Raji (cell line): ENCODE measurements around the gene UBE3D.

Experiments used
- POLR2A ChIP-seq: IDR thresholded peaks from 2 replicates; pipeline ENCODE4 v1.6.1; 2011; ENCODE audit warnings: low read depth, low read length, control low read depth; ENCODE audit not compliant: insufficient read depth

UBE3D gene

DNA sequence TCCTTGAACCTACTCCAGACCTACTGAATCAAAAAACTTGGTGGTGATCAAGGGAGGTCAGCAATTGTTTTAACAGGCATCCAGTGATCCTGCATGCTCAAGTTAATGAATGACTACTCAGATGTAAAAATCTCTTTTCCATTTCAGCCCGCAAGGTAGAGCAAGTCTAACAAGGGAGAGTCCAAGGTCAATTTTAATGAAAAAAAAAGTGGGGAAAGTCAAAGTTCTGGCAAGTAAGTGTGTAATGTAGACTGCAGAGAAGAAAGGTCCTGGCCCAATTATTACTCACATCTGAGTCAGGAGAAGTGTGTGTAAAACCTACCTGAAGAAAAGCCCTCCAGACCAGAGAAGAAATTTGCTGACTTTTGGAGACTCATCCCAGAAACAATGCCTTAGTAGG is 193.5 kb downstream of the UBE3D start:
- no peak for TF ChIP-seq POLR2A

DNA sequence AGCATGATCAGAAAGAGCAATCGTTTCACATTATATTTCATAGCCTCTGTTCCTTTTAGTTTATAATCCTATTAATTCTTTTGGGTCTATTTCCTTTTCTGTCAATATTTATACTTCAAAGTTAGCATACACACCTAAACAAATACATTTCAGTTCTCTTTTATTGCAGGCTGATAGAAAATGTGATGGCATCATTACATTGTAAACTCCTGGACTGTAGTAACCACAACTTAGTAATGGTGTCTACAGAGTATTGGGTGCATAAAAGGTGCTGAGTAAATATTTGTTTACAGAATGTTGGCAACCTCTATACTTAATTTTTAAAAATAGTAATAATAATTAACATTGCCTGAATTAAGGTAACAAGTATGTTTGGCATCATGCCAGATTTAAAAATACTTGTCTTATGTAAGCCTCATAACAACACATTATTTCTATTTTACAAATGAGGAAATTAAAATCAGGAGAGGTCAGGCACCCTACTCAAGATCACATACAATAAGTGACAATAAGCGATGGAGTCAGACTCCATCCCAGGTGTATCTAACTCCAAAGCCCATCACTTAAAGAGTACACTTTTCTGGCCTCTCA is 195.0 kb downstream of the UBE3D start:
- no peak for TF ChIP-seq POLR2A

DNA sequence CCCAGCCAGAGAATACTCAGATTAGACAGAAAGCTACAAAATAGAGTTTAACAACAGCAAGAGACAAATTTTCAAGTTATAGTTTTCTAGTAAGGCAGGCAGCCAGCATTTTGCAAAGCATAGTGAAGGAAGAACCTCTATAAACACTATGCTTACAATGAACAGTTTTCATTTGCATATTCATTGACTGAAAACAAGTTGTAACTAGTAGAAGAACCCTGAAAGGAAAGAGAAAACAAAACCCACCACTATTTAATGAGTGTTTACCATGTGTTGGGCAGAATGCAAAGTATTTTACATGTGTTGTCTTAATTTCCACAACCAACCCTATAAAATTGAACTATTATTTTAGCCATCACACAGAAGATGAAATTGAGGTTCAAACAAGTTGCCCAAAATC is 196.1 kb downstream of the UBE3D start:
- TF ChIP-seq POLR2A, result no peak

DNA sequence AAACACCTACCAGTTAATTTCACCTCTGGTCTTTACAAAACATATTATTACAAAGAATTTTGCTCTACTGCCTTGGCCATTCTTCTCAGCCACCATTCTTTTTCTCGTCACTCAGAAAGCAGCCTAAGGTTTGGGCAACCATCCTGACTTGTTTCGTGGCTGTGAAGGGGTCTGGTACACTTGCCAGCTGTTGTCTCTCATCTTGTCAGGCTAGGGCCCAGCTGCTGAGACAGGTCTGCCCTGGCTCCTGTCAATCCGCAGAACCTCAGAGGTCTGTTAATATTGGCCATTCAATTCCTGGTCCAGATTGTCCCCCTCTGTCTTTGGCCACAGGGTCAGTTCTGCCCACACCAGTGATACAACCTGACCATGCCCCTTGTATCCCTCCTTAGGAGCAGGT is 197.7 kb downstream of the UBE3D start:
- no peak for TF ChIP-seq POLR2A

GRCh38 chr6:82866446-82866845 is 199.2 kb downstream of the UBE3D start:
- TF ChIP-seq POLR2A, result no peak

DNA sequence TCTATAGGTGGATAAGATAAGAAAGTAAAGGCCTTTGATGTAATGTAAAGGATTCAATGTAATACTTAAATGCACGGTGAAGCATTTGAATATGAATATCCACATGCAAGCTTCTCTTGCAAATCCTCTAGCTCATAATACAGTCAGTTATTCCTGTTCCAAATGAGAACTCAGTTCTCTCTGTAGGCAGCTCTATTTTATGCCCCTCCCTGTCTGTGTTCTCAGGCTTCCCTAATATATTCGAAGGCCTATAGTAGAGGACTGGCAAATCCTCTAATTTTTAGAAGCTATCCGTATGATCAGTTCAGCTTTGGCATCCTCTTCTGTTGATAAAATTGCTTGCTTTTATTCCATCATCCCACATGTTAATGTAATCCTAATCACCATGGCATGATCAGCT is 200.2 kb downstream of the UBE3D start:
- no peak for TF ChIP-seq POLR2A

- TF ChIP-seq POLR2A, result no peak
Observed at GRCh38 chr6:82863781-82864180, 201.9 kb downstream of the UBE3D start.

DNA sequence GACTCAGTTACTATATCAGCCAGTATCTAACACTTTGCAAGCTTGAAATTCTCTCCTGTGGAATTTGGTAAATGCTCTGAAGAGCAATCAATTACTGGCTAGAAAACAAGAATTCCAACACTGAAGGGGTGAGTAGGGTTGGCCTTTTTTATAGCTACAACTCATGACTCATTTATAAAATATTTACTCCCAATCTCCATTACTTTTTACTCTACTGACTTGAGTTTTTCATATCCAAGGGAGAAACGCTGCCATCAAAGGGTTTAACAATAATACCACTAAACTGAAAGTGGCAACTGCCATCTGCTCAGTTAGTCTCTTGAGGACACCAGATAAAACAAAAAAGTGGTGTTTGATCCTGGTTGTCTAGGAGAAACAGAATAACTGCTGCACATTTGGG is 203.1 kb downstream of the UBE3D start:
- no peak for TF ChIP-seq POLR2A

DNA sequence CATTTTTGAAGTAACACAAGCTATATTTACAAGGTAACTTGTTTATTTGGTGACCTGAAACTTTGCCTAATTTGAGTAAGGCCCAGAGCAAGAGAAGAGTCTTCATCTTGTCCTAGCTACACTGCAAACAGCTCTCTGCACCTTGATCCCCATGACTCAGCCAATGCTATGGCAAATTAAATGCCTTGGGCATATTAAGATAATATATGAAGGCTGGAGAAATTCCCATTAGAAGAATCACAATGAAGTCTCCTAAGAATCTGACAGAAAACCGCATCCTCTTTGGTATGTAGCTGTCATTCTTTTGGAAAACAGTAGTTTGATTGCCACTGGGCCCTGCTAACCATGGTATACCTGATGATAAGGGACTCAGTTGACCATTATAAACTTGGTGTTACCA is 204.5 kb downstream of the UBE3D start:
- no peak for TF ChIP-seq POLR2A

DNA sequence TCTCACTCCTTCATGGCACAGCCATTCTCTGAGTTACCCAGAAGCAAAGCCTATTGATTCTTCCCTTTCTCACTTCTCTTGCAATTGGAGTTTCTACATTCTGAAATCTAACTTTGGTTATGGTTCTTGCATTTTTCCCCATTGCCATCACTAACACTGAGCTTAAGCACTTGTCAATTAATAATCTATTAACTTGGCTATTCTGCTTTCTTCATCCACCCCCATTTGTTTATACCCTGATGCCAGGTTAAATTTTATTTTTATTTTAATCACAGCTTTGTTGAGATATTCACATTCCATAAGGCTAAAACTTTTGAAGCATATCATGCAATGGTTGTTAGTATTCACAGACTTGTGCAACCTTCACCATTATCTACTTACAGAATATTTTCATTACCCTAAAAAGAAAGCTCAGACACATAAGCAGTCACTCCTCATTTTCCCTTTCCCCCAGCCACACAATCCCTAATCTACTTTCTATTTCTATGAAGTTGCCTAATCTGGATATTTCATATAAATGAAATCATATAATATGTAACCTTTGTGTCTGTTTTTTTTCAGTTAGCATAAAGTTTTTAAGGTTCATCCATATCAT is 222.3 kb downstream of the UBE3D start:
- no peak for TF ChIP-seq POLR2A

GRCh38 chr6:82842721-82843120 is 222.9 kb downstream of the UBE3D start:
- TF ChIP-seq POLR2A, result no peak
